ENCODE data around the gene ELF4.

The ELF4 gene

GRCh38 chrX:130082244-130083106 is 27.8 kb downstream of the ELF4 start:
- H3K4me3 ChIP-seq (ENCODE audit: low read depth, low read length): no peak overlapping the region
- no peak for TF ChIP-seq CTCF (IDR thresholded peaks at IDR 0.05; ENCODE audit: low read depth, low read length)

- no peak overlapping the region for H3K4me3 ChIP-seq (ENCODE audit: low read depth, low read length)
- no peak for TF ChIP-seq CTCF (IDR thresholded peaks at IDR 0.05; ENCODE audit: low read depth, low read length)
Observed at GRCh38 chrX:130081421-130082045, 28.8 kb downstream of the ELF4 start.

- no peak for TF ChIP-seq CTCF (IDR thresholded peaks at IDR 0.05; ENCODE audit: low read depth, low read length)
- H3K4me3 ChIP-seq (ENCODE audit: low read depth, low read length): no peak overlapping the region
Observed at GRCh38 chrX:130080791-130081367, 29.4 kb downstream of the ELF4 start.

- peak; percentile 58 for TF ChIP-seq CTCF (IDR thresholded peaks at IDR 0.05; ENCODE audit: low read depth, low read length)
Observed at GRCh38 chrX:130079824-130080406, 30.4 kb downstream of the ELF4 start.

GRCh38 chrX:130075777-130076176 is 34.5 kb downstream of the ELF4 start:
- no peak overlapping the region for H3K4me3 ChIP-seq (ENCODE audit: low read depth, low read length)
- no peak for TF ChIP-seq CTCF (IDR thresholded peaks at IDR 0.05; ENCODE audit: low read depth, low read length)

More at GRCh38 chrX:130079824-130080406, 30.4 kb downstream of the ELF4 start:
- H3K4me3 ChIP-seq (ENCODE audit: low read depth, low read length): no peak overlapping the region

- H3K4me3 ChIP-seq (ENCODE audit: low read depth, low read length): no peak overlapping the region
- no peak for TF ChIP-seq CTCF (IDR thresholded peaks at IDR 0.05; ENCODE audit: low read depth, low read length)
Observed at GRCh38 chrX:130072345-130072740, 38.0 kb downstream of the ELF4 start.

All from WI38 (cell line).